Smooth muscle cell (in vitro differentiated cells): ENCODE data around the gene DDX6. TPM values are rescaled to one million over a fixed set of nuclear protein-coding genes. Genes with fewer than 3 reads are reported as not detected.

ENCODE experiments used
- DNase-seq: peaks from one replicate; lab custom pipeline; 2025; ENCODE audit not compliant: unreplicated experiment; lab: John Stamatoyannopoulos, UW
- H2AFZ ChIP-seq: fragments of 200-600 bp; sonication (generic); 2 replicates; pipeline ENCODE4 v1.6.0; 2016; ENCODE audit warnings: antibody characterized with exemption, low read depth, mild to moderate bottlenecking
- H3F3A ChIP-seq: fragments of 200-600 bp; sonication (generic); 2 replicates; pipeline ENCODE4 v1.6.0; 2017; ENCODE audit warnings: antibody characterized with exemption, low read depth
- H3K27ac ChIP-seq: fragments of 200-600 bp; sonication (generic); 2 replicates; pipeline ENCODE4 v1.5.1; 2016; ENCODE audit warnings: low read depth, mild to moderate bottlenecking
- H3K27me3 ChIP-seq: fragments of 200-600 bp; sonication (generic); 2 replicates; pipeline ENCODE4 v1.6.1; 2016; ENCODE audit warnings: low read depth, mild to moderate bottlenecking
- H3K36me3 ChIP-seq: fragments of 200-600 bp; sonication (generic); 2 replicates; pipeline ENCODE4 v1.5.1; 2016; ENCODE audit warnings: low read depth
- H3K4me1 ChIP-seq: fragments of 200-600 bp; sonication (generic); 2 replicates; pipeline ENCODE4 v1.5.1; 2016; ENCODE audit warnings: low read depth
- H3K4me2 ChIP-seq: fragments of 200-600 bp; sonication (generic); 2 replicates; pipeline ENCODE4 v1.6.0; 2016; ENCODE audit warnings: mild to moderate bottlenecking
- H3K4me3 ChIP-seq: fragments of 200-600 bp; sonication (generic); 2 replicates; pipeline ENCODE4 v1.5.1; 2016; ENCODE audit warnings: mild to moderate bottlenecking
- H3K79me2 ChIP-seq: fragments of 200-600 bp; sonication (generic); 2 replicates; pipeline ENCODE4 v1.6.0; 2016; ENCODE audit warnings: low read depth, mild to moderate bottlenecking
- H3K9ac ChIP-seq: fragments of 200-600 bp; sonication (generic); 2 replicates; pipeline ENCODE4 v1.6.0; 2016; ENCODE audit warnings: low read depth
- H3K9me3 ChIP-seq: fragments of 200-600 bp; sonication (generic); replicated peaks from 2 replicates; pipeline ENCODE4 v1.5.1; 2016; ENCODE audit warnings: low read depth
- H4K20me1 ChIP-seq: fragments of 200-600 bp; sonication (generic); 2 replicates; pipeline ENCODE4 v1.6.0; 2016; ENCODE audit warnings: low read depth
- CTCF ChIP-seq: fragments of 200-600 bp; sonication (generic); IDR thresholded peaks from 2 replicates; pipeline ENCODE4 v1.5.1; 2017; ENCODE audit warnings: borderline replicate concordance, mild to moderate bottlenecking, antibody characterized with exemption; ENCODE audit not compliant: insufficient read depth, poor library complexity, severe bottlenecking
- WGBS: methylation state at CpG from one replicate; pipeline ENCODE4 v1.1.7; 2016; ENCODE audit warnings: low lambda C conversion rate; 5-methylcytosine and 5-hydroxymethylcytosine counted together
- polyA plus RNA-seq: library from polyadenylated mRNA; unstranded; fragments of >200 nt; fragmentation: Nextera tagmentation; extraction: Ambion mirVana; gene quantifications from 2 replicates; pipeline ENCODE4 v1.2.1, GENCODE V29; 2016
- total RNA-seq: library from RNA; depleted of rRNA; stranded (reverse); fragments of >200 nt; gene quantifications from 2 replicates; pipeline ENCODE4 v1.2.3, GENCODE V29; 2014

The DDX6 gene
- total RNA-seq, result 187 and 190 TPM in 2 replicates
- polyA plus RNA-seq, result 15.3 and 17.9 TPM in 2 replicates

GRCh38 chr11:118791111-118791960 is at the start of gene DDX6:
Gene DDX6, minus strand, starts transcription at chr11:118791164. Its CDS starts 4,913 bp downstream, at chr11:118786251.
- H3K36me3 ChIP-seq, result no peaks in the 10 kb centered on the region
- H3K27me3 ChIP-seq, result no peaks in the 10 kb centered on the region
- peak within 1 kb of the TSS; percentile 96 for H2AFZ ChIP-seq
- peaks cover 39% of the 10 kb centered on the region for H4K20me1 ChIP-seq
- peak within 1 kb of the TSS; percentile 99 for H3K4me3 ChIP-seq
- H3K9ac ChIP-seq, result peak within 1 kb of the TSS; percentile 100
- peak; percentile 11 for TF ChIP-seq CTCF
- peak; percentile 85 for DNase-seq
- H3K4me1 ChIP-seq, result peaks cover 14% of the 10 kb centered on the region
- under 1% methylated on average over 55 of the region's 81 CpGs for WGBS
- peak within 1 kb of the TSS; percentile 92 for H3K4me2 ChIP-seq
- no peaks in the 10 kb centered on the region for H3K9me3 ChIP-seq
- peaks cover 24% of the 10 kb centered on the region for H3F3A ChIP-seq
- H3K27ac ChIP-seq, result peak within 1 kb of the TSS; percentile 100
- peaks cover 44% of the 10 kb centered on the region for H3K79me2 ChIP-seq

- Histone ChIP-seq H3K27ac (no peak overlapping the region), H4K20me1 (no peaks in the 10 kb centered on the region), H3K4me3 (no peak overlapping the region), H3K79me2 (no peaks in the 10 kb centered on the region), H3K9me3 (no peaks in the 10 kb centered on the region), H3K27me3 (no peaks in the 10 kb centered on the region), H3K9ac (no peak overlapping the region), H3F3A (no peaks in the 10 kb centered on the region), H3K4me1 (no peaks in the 10 kb centered on the region), H3K36me3 (no peaks in the 10 kb centered on the region), H2AFZ (no peak overlapping the region), H3K4me2 (no peak overlapping the region)
- no peak for TF ChIP-seq CTCF
- no peak for DNase-seq
- 78% methylated on average over 4 of the region's 4 CpGs for WGBS
Observed at GRCh38 chr11:118838905-118839553, 48.1 kb upstream of the DDX6 start.

- no peaks in the 10 kb centered on the region for H3K79me2 ChIP-seq
- no peak for TF ChIP-seq CTCF
- WGBS, result 90% methylated on average over 8 of the region's 8 CpGs
- H4K20me1 ChIP-seq, result no peaks in the 10 kb centered on the region
- H3K9ac ChIP-seq, result no peak overlapping the region
- DNase-seq, result no peak
- H3K9me3 ChIP-seq, result no peaks in the 10 kb centered on the region
- H3K4me2 ChIP-seq, result no peak overlapping the region
- H3F3A ChIP-seq, result no peaks in the 10 kb centered on the region
- H2AFZ ChIP-seq, result no peak overlapping the region
- H3K36me3 ChIP-seq, result no peaks in the 10 kb centered on the region
- H3K27ac ChIP-seq, result no peak overlapping the region
- H3K27me3 ChIP-seq, result no peaks in the 10 kb centered on the region
- H3K4me1 ChIP-seq, result no peaks in the 10 kb centered on the region
- no peak overlapping the region for H3K4me3 ChIP-seq
Observed at GRCh38 chr11:118837868-118838267, 46.9 kb upstream of the DDX6 start.
